Activated B cell treated with CpG ODN at 0.5 μM for 24 hours (primary cell): ENCODE measurements around the gene NIFK. TPM values are rescaled to one million over a fixed set of nuclear protein-coding genes. Genes with fewer than 3 reads are reported as not detected.

Experiments
- ATAC-seq: fragments of 200-7000 bp; cut with Tn5 transposase; one replicate; pipeline ENCODE4 v1.10.0; 2021; ENCODE audit warnings: low read depth, mild to moderate bottlenecking, moderate library complexity
- CTCF ChIA-PET: fragments of 350-600 bp; sonication (Branson Sonifier 250); formaldehyde crosslinking; loops from one replicate; lab custom pipeline; 2021; ENCODE audit warnings: antibody characterized with exemption; lab: Charles Lee
- POLR2A ChIA-PET: fragments of 350-600 bp; sonication (Branson Sonifier 250); formaldehyde crosslinking; loops from one replicate; lab custom pipeline; 2021; ENCODE audit warnings: antibody characterized with exemption; lab: Charles Lee
- DNase-seq: peaks from one replicate; pipeline ENCODE4 v3.0.0; 2022
- H3K27ac Mint-ChIP-seq: one replicate; pipeline ENCODE4 v1.8.0; 2020; ENCODE audit warnings: mixed read lengths
- H3K27me3 Mint-ChIP-seq: one replicate; pipeline ENCODE4 v1.8.0; 2021; ENCODE audit warnings: mixed read lengths
- H3K36me3 Mint-ChIP-seq: one replicate; pipeline ENCODE4 v1.8.0; 2021; ENCODE audit warnings: low read depth, mixed read lengths
- H3K4me1 Mint-ChIP-seq: one replicate; pipeline ENCODE4 v1.8.0; 2021; ENCODE audit warnings: mixed read lengths
- H3K4me3 Mint-ChIP-seq: one replicate; pipeline ENCODE4 v1.8.0; 2020; ENCODE audit warnings: mild to moderate bottlenecking, mixed read lengths
- H3K9me3 Mint-ChIP-seq: one replicate; pipeline ENCODE4 v1.8.0; 2020; ENCODE audit warnings: mixed read lengths
- intact Hi-C: fragments of 100-400 bp; cut with micrococcal nuclease; formaldehyde crosslinking; loops from one replicate; pipeline ENCODE4 v1.15.1; 2024
- total RNA-seq: library from RNA; stranded (reverse); gene quantifications from 2 replicates; pipeline ENCODE4 v1.2.3, GENCODE V29; 2022
- TF ChIP-seq, protein P1 (sequence below): fragments of 200-600 bp; IDR thresholded peaks from one replicate; pipeline ENCODE4 v1.8.0; 2022; ENCODE audit warnings: antibody characterized with exemption, mild to moderate bottlenecking

The NIFK gene
- total RNA-seq, 1 donor from 2014 or later = 86.4 TPM

DNA sequence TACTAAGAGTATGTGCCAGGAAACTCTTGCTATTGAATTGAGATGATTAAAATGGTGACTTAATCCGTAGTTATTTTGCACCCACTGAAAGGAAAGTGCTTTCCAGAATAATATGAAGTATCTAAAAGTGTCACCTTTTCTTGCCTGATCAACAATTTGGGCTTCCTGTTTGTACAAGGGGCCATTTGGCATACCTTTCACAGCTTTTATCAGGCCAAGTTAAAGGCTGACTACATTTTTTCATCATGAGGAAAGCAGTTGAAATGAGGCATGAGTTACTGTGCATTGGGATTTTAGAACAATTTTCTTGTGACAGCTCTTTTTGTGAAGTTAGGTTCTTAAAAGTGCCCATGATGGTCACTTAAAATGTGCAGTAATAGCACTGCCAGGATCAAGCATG lies 29.9 kb upstream of the NIFK start:
- H3K9me3 Mint-ChIP-seq = no peaks in the 10 kb centered on the region
- H3K27me3 Mint-ChIP-seq = no peaks in the 10 kb centered on the region
- peaks cover 78% of the 10 kb centered on the region for H3K36me3 Mint-ChIP-seq
- no peak overlapping the region for H3K4me3 Mint-ChIP-seq
- CTCF ChIA-PET = no interaction called here
- ATAC-seq (no peak), DNase-seq (no peak)
- TF ChIP-seq, protein P1, sequence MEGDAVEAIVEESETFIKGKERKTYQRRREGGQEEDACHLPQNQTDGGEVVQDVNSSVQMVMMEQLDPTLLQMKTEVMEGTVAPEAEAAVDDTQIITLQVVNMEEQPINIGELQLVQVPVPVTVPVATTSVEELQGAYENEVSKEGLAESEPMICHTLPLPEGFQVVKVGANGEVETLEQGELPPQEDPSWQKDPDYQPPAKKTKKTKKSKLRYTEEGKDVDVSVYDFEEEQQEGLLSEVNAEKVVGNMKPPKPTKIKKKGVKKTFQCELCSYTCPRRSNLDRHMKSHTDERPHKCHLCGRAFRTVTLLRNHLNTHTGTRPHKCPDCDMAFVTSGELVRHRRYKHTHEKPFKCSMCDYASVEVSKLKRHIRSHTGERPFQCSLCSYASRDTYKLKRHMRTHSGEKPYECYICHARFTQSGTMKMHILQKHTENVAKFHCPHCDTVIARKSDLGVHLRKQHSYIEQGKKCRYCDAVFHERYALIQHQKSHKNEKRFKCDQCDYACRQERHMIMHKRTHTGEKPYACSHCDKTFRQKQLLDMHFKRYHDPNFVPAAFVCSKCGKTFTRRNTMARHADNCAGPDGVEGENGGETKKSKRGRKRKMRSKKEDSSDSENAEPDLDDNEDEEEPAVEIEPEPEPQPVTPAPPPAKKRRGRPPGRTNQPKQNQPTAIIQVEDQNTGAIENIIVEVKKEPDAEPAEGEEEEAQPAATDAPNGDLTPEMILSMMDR = no peak
- no peaks in the 10 kb centered on the region for H3K4me1 Mint-ChIP-seq
- H3K27ac Mint-ChIP-seq = no peak overlapping the region
- POLR2A ChIA-PET = no interaction called here
- intact Hi-C loops = no loop called here

DNA sequence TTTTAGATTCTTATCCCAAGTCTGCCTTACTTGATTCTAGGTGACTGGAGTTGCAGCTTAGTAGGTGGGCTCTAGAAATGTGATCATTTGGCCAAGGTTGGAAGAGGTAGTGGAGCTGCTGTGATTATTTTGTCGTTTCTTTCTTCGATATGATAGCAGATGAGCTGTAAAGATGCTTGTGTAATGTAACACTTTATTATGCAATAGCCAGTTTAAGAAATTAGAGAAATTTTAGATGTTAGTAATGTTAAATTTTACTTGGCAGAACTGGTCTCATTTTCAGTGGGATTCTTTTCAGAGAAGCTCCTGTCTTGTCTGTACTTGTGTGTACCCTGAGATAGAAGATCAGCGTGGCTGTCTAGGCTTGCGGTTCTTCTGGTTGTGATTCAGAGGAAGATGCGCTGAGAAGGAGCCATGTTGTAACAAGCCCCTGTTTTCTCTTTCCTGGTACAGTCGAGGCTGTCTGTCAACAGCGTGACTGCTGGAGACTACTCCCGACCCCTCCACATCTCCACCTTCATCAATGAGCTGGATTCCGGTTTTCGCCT lies 28.1 kb upstream of the NIFK start:
- ChIA-PET POLR2A (no interaction called here), CTCF (no interaction called here)
- DNase-seq (no peak), ATAC-seq (no peak)
- Mint-ChIP-seq H3K4me3 (no peak overlapping the region), H3K27me3 (no peaks in the 10 kb centered on the region), H3K36me3 (peaks cover 87% of the 10 kb centered on the region), H3K4me1 (no peaks in the 10 kb centered on the region), H3K9me3 (no peaks in the 10 kb centered on the region), H3K27ac (no peak overlapping the region)
- TF ChIP-seq, protein P1 = no peak
- intact Hi-C loops = no loop called here

DNA sequence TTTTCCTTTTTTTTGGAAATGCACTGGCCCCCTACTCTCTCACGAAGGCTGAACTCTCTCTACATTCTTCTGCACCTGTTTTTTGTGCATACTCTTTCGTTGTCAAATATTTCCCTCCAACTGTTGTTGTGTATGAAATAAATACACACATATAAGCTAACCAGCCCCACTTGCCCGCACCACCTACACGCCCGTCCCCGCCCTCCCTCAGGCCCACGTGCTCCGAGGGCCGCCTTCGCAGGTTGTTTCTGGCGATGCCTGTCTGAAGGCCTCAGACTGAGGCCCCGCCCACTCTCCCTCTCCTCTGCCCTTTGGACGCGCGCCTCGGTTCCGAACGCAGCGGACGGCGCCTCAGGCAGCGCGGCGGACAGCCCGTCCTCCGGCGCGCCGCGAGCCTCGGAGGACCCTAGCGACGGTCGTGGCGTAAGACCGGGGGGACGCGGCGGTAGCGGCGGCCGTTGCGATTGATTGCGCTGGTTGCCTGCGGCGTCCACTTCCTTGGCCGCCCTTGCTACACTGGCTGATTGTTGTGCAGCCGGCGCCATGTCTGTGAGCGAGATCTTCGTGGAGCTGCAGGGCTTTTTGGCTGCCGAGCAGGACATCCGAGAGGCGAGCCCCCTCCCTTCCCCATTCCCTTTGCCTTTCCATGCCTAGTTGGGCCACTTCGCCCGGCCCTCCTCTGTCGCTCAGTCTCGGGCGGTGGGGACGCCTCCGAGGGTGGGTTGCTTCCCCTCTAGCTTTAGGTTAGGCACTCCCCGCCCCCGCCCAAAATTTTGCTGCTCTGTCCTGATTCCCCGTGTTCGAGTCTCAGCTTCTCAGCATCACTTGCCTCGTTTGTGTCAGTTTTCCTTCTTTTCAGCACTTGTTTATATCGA lies 18.8 kb upstream of the NIFK start, which contains the start of gene TSN:
Gene TSN (plus strand): TSS at position 415 of the 875 bp plus-strand sequence. CDS start 129 bp downstream, at position 544.
- H3K27me3 Mint-ChIP-seq = no peaks in the 10 kb centered on the region
- H3K4me1 Mint-ChIP-seq = peaks cover 34% of the 10 kb centered on the region
- ChIA-PET CTCF (interaction anchor here (1.2 to 1.4 kb wide), 2 partner anchors 30 to 225 kb away, joined by 3 read pairs; partner anchors contain the start of gene RNU4ATAC), POLR2A (interaction anchor here (0.6 to 1.9 kb wide), 9 partner anchors 11 to 1579 kb away, joined by 3 to 23 read pairs (median 3); partner anchors contain the start of genes CLASP1, NIFK and RNU4ATAC)
- intact Hi-C loops = loop anchor here (1.0 kb wide), 4 partner anchors 18 to 225 kb away; partner anchors contain the start of genes CLASP1 and RNU4ATAC
- H3K36me3 Mint-ChIP-seq = peaks cover 38% of the 10 kb centered on the region
- peak within 1 kb of the TSS; percentile 80 for H3K27ac Mint-ChIP-seq
- DNase-seq = peak; percentile 96
- TF ChIP-seq, protein P1 = no peak
- H3K9me3 Mint-ChIP-seq = no peaks in the 10 kb centered on the region
- peak; percentile 99 for ATAC-seq
- H3K4me3 Mint-ChIP-seq = peak within 1 kb of the TSS; percentile 93

DNA sequence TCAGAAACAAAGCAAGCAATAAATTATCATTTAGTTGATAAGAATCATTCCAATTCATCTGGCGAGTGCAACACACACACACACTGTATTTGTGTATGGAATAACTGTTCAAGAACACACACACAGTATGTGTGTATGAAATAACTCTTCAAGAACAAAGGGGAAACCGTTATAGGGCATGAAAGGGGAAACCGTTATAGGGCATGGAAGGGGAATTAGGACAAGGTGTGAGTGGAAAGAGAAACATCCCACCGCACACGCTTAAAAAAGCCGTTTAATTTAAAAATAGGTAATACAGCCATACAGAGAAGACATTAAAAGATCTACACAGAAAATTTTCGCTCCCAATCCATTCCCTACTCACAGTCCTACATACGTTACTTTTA lies 18.2 kb upstream of the NIFK start:
- Mint-ChIP-seq H3K27ac (peak overlapping the region; percentile 80), H3K36me3 (peaks cover 33% of the 10 kb centered on the region), H3K4me3 (peak overlapping the region; percentile 93), H3K27me3 (no peaks in the 10 kb centered on the region), H3K9me3 (no peaks in the 10 kb centered on the region), H3K4me1 (peaks cover 34% of the 10 kb centered on the region)
- CTCF ChIA-PET = interaction anchor here (1.2 to 1.4 kb wide), 2 partner anchors 30 to 224 kb away, joined by 3 read pairs; partner anchors contain the start of gene RNU4ATAC
- TF ChIP-seq, protein P1 = no peak
- ATAC-seq = no peak
- DNase-seq = no peak
- POLR2A ChIA-PET = interaction anchor here (0.6 to 1.9 kb wide), 6 partner anchors 10 to 1578 kb away, joined by 3 to 23 read pairs (median 8); partner anchors contain the start of genes CLASP1, NIFK and RNU4ATAC
- intact Hi-C loops = loop anchor here (1.0 kb wide), 4 partner anchors 18 to 225 kb away; partner anchors contain the start of genes CLASP1 and RNU4ATAC
